SK-N-DZ (cell line): ENCODE results near the gene PLPPR4. TPM values are rescaled to one million over a fixed set of nuclear protein-coding genes. Genes with fewer than 3 reads are reported as not detected.
"Not testable (repeated sequence)": the region's sequence is repeated elsewhere in the genome, so short reads cannot be mapped to it uniquely, and the experiment has no call there.

Source experiments
- DNase-seq: peaks from one replicate; pipeline ENCODE4 v3.0.0-alpha.2; 2015; ENCODE audit warnings: low spot score
- polyA plus RNA-seq, 2 experiments: library from polyadenylated mRNA; depleted of rRNA; stranded (reverse); fragments of >200 nt; gene quantifications; 2 replicates each; pipeline ENCODE4 v1.2.3, GENCODE V29; 2014

PLPPR4 gene
- polyA plus RNA-seq (2014; cell fraction: cytosol; rRNA removed), result 15.0 and 15.8 TPM in 2 replicates
- polyA plus RNA-seq (2014; cell fraction: nucleus; rRNA removed), result 26.2 and 27.6 TPM in 2 replicates

GRCh38 chr1:99264201-99265021 is at the start of gene PLPPR4:
PLPPR4 (plus strand) TSS chr1:99264492; CDS start chr1:99264594, 102 bp downstream.
- peak; percentile 57 for DNase-seq

- DNase-seq, result no peak
Measured at GRCh38 chr1:99216956-99217355, 47.3 kb upstream of the PLPPR4 start.

- DNase-seq, result no peak
Measured at GRCh38 chr1:99217599-99217998, 46.7 kb upstream of the PLPPR4 start.

GRCh38 chr1:99218572-99218971 is 45.7 kb upstream of the PLPPR4 start:
- DNase-seq, result no peak

GRCh38 chr1:99218999-99219398 is 45.3 kb upstream of the PLPPR4 start:
- DNase-seq, result no peak

- DNase-seq, result peak; percentile 90
Measured at GRCh38 chr1:99227056-99227897, 37.0 kb upstream of the PLPPR4 start.

GRCh38 chr1:99228153-99228552 is 36.1 kb upstream of the PLPPR4 start:
- DNase-seq, result peak; percentile 55

- no peak for DNase-seq
Measured at GRCh38 chr1:99229122-99229521, 35.2 kb upstream of the PLPPR4 start.

GRCh38 chr1:99230695-99231094 is 33.6 kb upstream of the PLPPR4 start:
- no peak for DNase-seq

- no peak for DNase-seq
Measured at GRCh38 chr1:99232172-99232571, 32.1 kb upstream of the PLPPR4 start.

GRCh38 chr1:99233446-99233845 is 30.8 kb upstream of the PLPPR4 start:
- DNase-seq, result no peak

- no peak for DNase-seq
Measured at GRCh38 chr1:99236756-99237155, 27.5 kb upstream of the PLPPR4 start.

GRCh38 chr1:99239690-99240089 is 24.6 kb upstream of the PLPPR4 start:
- DNase-seq, result no peak

GRCh38 chr1:99240621-99241020 is 23.7 kb upstream of the PLPPR4 start:
- no peak for DNase-seq

- no peak for DNase-seq
Measured at GRCh38 chr1:99246152-99246551, 18.1 kb upstream of the PLPPR4 start.

GRCh38 chr1:99247199-99247598 is 17.1 kb upstream of the PLPPR4 start:
- DNase-seq, result no peak

GRCh38 chr1:99250728-99251127 is 13.6 kb upstream of the PLPPR4 start:
- DNase-seq, result no peak

GRCh38 chr1:99251308-99251707 is 13.0 kb upstream of the PLPPR4 start:
- DNase-seq, result no peak

GRCh38 chr1:99252630-99253029 is 11.7 kb upstream of the PLPPR4 start:
- DNase-seq, result no peak

- not testable (repeated sequence) for DNase-seq
Measured at GRCh38 chr1:99260402-99260801, 3.9 kb upstream of the PLPPR4 start.

- no peak for DNase-seq
Measured at GRCh38 chr1:99265124-99265523, 832 bp downstream of the PLPPR4 start.

- no peak for DNase-seq
Measured at GRCh38 chr1:99266726-99267125, 2.4 kb downstream of the PLPPR4 start.
